ENCODE results near the gene ASAH2. TPM values are rescaled to one million over a fixed set of nuclear protein-coding genes. Genes with fewer than 3 reads are reported as not detected.

Gene ASAH2
- total RNA-seq, 4 donors from 2014 or later = 0.10 to 1.9 (median 0.86) TPM

GRCh38 chr10:50260791-50261281, 9.5 kb upstream of the ASAH2 start:
- H3K27ac ChIP-seq = no peak overlapping the region
- ATAC-seq (no peak), DNase-seq (no peak)
- intact Hi-C loops (cut with DNase I; ENCODE audit: low total_unique reads) = no loop called here
- H3K4me1 ChIP-seq = no peaks in the 10 kb centered on the region
- TF ChIP-seq CTCF (IDR thresholded peaks at IDR 0.05 in 4 of 5, conservative IDR thresholded peaks at IDR 0.05 in 1 of 5) = no peak
- no peak for TF ChIP-seq POLR2A (IDR thresholded peaks at IDR 0.05)
- no peak overlapping the region for H3K4me3 ChIP-seq
- no peaks in the 10 kb centered on the region for H3K36me3 ChIP-seq
- peaks cover 0 to 3% (median 0%) of the 10 kb centered on the region in 3 donors for H3K9me3 ChIP-seq
- in situ Hi-C loops (cut with MboI; ENCODE audit: low sequenced_read_pairs in 4 of 4) = no loop called here
- no peaks in the 10 kb centered on the region for H3K27me3 ChIP-seq

- in situ Hi-C loops (cut with MboI; ENCODE audit: low sequenced_read_pairs in 4 of 4) = no loop called here
- no peaks in the 10 kb centered on the region for H3K27me3 ChIP-seq
- H3K9me3 ChIP-seq = no peaks in the 10 kb centered on the region
- no peak overlapping the region for H3K27ac ChIP-seq
- no peak for ATAC-seq
- H3K36me3 ChIP-seq = no peaks in the 10 kb centered on the region
- H3K4me1 ChIP-seq = no peaks in the 10 kb centered on the region
- no peak for TF ChIP-seq CTCF (IDR thresholded peaks at IDR 0.05 in 4 of 5, conservative IDR thresholded peaks at IDR 0.05 in 1 of 5)
- no peak for TF ChIP-seq POLR2A (IDR thresholded peaks at IDR 0.05)
- no peak for DNase-seq
- intact Hi-C loops (cut with DNase I; ENCODE audit: low total_unique reads) = no loop called here
- H3K4me3 ChIP-seq = no peak overlapping the region
These were observed 3.2 kb upstream of the ASAH2 start for GRCh38 chr10:50254479-50254878.

- Histone ChIP-seq H3K9me3 (no peaks in the 10 kb centered on the region), H3K4me3 (no peak overlapping the region), H3K27ac (no peak overlapping the region), H3K27me3 (no peaks in the 10 kb centered on the region), H3K4me1 (no peaks in the 10 kb centered on the region), H3K36me3 (no peaks in the 10 kb centered on the region)
- no peak for TF ChIP-seq POLR2A (IDR thresholded peaks at IDR 0.05)
- TF ChIP-seq CTCF (IDR thresholded peaks at IDR 0.05 in 4 of 5, conservative IDR thresholded peaks at IDR 0.05 in 1 of 5) = no peak
- in situ Hi-C loops (cut with MboI; ENCODE audit: low sequenced_read_pairs in 4 of 4) = no loop called here
- intact Hi-C loops (cut with DNase I; ENCODE audit: low total_unique reads) = no loop called here
- no peak for DNase-seq
- no peak for ATAC-seq
These were observed 1.0 kb downstream of the ASAH2 start for GRCh38 chr10:50250096-50250854.

GRCh38 chr10:50248598-50248997, 2.7 kb downstream of the ASAH2 start:
- DNase-seq (no peak), ATAC-seq (no peak)
- H3K27ac ChIP-seq = no peak overlapping the region
- no peaks in the 10 kb centered on the region for H3K4me1 ChIP-seq
- no peak overlapping the region for H3K4me3 ChIP-seq
- H3K36me3 ChIP-seq = no peaks in the 10 kb centered on the region
- H3K9me3 ChIP-seq = no peaks in the 10 kb centered on the region
- TF ChIP-seq CTCF (IDR thresholded peaks at IDR 0.05 in 4 of 5, conservative IDR thresholded peaks at IDR 0.05 in 1 of 5) = no peak
- no peak for TF ChIP-seq POLR2A (IDR thresholded peaks at IDR 0.05)
- intact Hi-C loops (cut with DNase I; ENCODE audit: low total_unique reads) = no loop called here
- H3K27me3 ChIP-seq = no peaks in the 10 kb centered on the region
- in situ Hi-C loops (cut with MboI; ENCODE audit: low sequenced_read_pairs in 4 of 4) = no loop called here

Measured in gastrocnemius medialis (tissue), 4 donors.